ENCODE data around the gene SERPINE1. TPM values are rescaled to one million over a fixed set of nuclear protein-coding genes. Genes with fewer than 3 reads are reported as not detected.
A peak's percentile ranks its signal among the peaks of the same experiment; 100 is the strongest.

The SERPINE1 gene
- total and polyA plus RNA-seq, 4 donors = 12.4 to 436 (median 37.0) TPM

GRCh38 chr7:101162551-101163278 is 35.8 kb downstream of the SERPINE1 start:
- no peak overlapping the region for H3K9ac ChIP-seq (ENCODE audit: insufficient read depth in 1 of 2, low read length in 2 of 2)
- peaks cover 0 to 34% (median 19%) of the 10 kb centered on the region in 5 donors for H3K4me1 ChIP-seq (ENCODE audit: control insufficient read depth in 5 of 5, insufficient read depth in 5 of 5, low read length in 5 of 5)
- DNase-seq (peak; percentile 59 to 72 (median 70)), ATAC-seq (ENCODE audit: insufficient read depth, low FRiP score) (no peak)
- 2 to 3% methylated on average over 30 to 73 of the region's 74 CpGs for WGBS, 2 donors
- H3K36me3 ChIP-seq (ENCODE audit: control insufficient read depth in 4 of 4, insufficient read depth in 4 of 4, low read length in 4 of 4) = peaks cover 0 to 21% (median 7%) of the 10 kb centered on the region in 4 donors
- no peak overlapping the region for H3K27ac ChIP-seq (ENCODE audit: low read depth in 1 of 2, low read length in 1 of 2)
- H3K9me3 ChIP-seq (ENCODE audit: control insufficient read depth in 4 of 4, insufficient read depth in 3 of 4, low read length in 3 of 4) = peaks cover 0 to 7% (median 0%) of the 10 kb centered on the region in 4 donors
- TF ChIP-seq, protein P1, sequence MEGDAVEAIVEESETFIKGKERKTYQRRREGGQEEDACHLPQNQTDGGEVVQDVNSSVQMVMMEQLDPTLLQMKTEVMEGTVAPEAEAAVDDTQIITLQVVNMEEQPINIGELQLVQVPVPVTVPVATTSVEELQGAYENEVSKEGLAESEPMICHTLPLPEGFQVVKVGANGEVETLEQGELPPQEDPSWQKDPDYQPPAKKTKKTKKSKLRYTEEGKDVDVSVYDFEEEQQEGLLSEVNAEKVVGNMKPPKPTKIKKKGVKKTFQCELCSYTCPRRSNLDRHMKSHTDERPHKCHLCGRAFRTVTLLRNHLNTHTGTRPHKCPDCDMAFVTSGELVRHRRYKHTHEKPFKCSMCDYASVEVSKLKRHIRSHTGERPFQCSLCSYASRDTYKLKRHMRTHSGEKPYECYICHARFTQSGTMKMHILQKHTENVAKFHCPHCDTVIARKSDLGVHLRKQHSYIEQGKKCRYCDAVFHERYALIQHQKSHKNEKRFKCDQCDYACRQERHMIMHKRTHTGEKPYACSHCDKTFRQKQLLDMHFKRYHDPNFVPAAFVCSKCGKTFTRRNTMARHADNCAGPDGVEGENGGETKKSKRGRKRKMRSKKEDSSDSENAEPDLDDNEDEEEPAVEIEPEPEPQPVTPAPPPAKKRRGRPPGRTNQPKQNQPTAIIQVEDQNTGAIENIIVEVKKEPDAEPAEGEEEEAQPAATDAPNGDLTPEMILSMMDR (IDR thresholded peaks at IDR 0.05; ENCODE audit: control extremely low read depth, extremely low read depth) = no peak
- peaks cover 7 to 30% (median 28%) of the 10 kb centered on the region in 3 donors for H3K27me3 ChIP-seq (ENCODE audit: control insufficient read depth in 3 of 3, insufficient read depth in 3 of 3, low read length in 2 of 3)
- H3K4me3 ChIP-seq = no peak overlapping the region

DNA sequence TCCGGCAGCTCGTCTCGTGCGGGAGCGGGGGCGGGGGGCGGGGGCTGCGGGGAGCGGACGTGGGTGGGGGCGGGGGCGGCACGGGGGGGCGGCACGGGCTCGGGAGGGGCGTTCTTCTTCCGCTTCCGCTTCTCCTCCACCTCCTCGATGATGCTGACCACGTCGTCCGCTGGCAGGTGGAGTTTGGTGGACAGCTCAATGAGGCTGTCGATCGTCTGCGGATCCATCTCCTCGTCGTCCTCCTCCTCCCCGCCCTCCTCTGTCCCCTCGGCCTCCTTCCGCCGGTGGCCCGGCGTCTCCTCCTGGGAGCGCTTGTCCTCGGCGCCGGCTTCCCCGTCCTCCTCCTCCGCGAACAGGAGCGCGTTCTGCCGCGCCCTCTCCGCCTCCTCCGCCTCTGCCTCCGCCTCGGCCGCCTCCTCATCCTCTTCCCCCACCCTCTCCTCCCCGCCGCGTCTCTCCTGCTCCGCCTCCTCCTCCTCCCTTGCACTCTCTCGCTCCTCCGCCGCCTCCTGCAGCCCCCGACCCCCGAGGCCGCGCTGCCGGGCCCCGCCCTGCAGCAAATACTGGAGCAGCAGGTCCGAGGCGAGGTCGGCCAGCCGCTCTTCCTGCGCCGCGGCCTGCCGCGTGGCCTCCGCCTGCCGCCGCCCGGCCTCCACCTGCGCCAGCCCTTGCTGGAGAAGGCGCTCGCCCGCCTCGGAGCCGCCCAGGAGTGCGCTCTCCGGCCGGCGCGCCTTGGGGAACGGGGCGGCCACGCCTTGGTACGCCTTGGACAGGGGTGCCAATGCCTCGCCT is 36.6 kb downstream of the SERPINE1 start:
- no peak for ATAC-seq (ENCODE audit: insufficient read depth, low FRiP score)
- peaks cover 0 to 21% (median 2%) of the 10 kb centered on the region in 4 donors for H3K36me3 ChIP-seq (ENCODE audit: control insufficient read depth in 4 of 4, insufficient read depth in 4 of 4, low read length in 4 of 4)
- peak in 1 of 3 donors; percentile 43 for DNase-seq
- 1% methylated on average over 47 to 87 of the region's 92 CpGs for WGBS, 2 donors
- H3K4me1 ChIP-seq (ENCODE audit: control insufficient read depth in 5 of 5, insufficient read depth in 5 of 5, low read length in 5 of 5) = peaks cover 0 to 34% (median 19%) of the 10 kb centered on the region in 5 donors
- peaks cover 0 to 7% (median 0%) of the 10 kb centered on the region in 4 donors for H3K9me3 ChIP-seq (ENCODE audit: control insufficient read depth in 4 of 4, insufficient read depth in 3 of 4, low read length in 3 of 4)
- TF ChIP-seq, protein P1 (IDR thresholded peaks at IDR 0.05; ENCODE audit: control extremely low read depth, extremely low read depth) = no peak
- H3K27ac ChIP-seq (ENCODE audit: low read depth in 1 of 2, low read length in 1 of 2) = no peak overlapping the region
- no peak overlapping the region for H3K9ac ChIP-seq (ENCODE audit: insufficient read depth in 1 of 2, low read length in 2 of 2)
- H3K4me3 ChIP-seq = peak overlapping the region; percentile 27
- peaks cover 7 to 37% (median 35%) of the 10 kb centered on the region in 3 donors for H3K27me3 ChIP-seq (ENCODE audit: control insufficient read depth in 3 of 3, insufficient read depth in 3 of 3, low read length in 2 of 3)

- Histone ChIP-seq H3K27ac (ENCODE audit: low read depth in 1 of 2, low read length in 1 of 2) (no peak overlapping the region), H3K9ac (ENCODE audit: insufficient read depth in 1 of 2, low read length in 2 of 2) (no peak overlapping the region), H3K27me3 (ENCODE audit: control insufficient read depth in 3 of 3, insufficient read depth in 3 of 3, low read length in 2 of 3) (peaks cover 7 to 45% (median 41%) of the 10 kb centered on the region in 3 donors), H3K4me1 (ENCODE audit: control insufficient read depth in 5 of 5, insufficient read depth in 5 of 5, low read length in 5 of 5) (peaks cover 0 to 34% (median 19%) of the 10 kb centered on the region in 5 donors), H3K9me3 (ENCODE audit: control insufficient read depth in 4 of 4, insufficient read depth in 3 of 4, low read length in 3 of 4) (peaks cover 0 to 7% (median 0%) of the 10 kb centered on the region in 4 donors), H3K36me3 (ENCODE audit: control insufficient read depth in 4 of 4, insufficient read depth in 4 of 4, low read length in 4 of 4) (peaks cover 0 to 14% (median 1%) of the 10 kb centered on the region in 4 donors), H3K4me3 (no peak overlapping the region)
- DNase-seq = peak; percentile 50 to 67 (median 50)
- TF ChIP-seq, protein P1 (IDR thresholded peaks at IDR 0.05; ENCODE audit: control extremely low read depth, extremely low read depth) = no peak
- no peak for ATAC-seq (ENCODE audit: insufficient read depth, low FRiP score)
- WGBS, 2 donors = 3% methylated on average over 67 to 75 of the region's 75 CpGs
Measured at GRCh38 chr7:101164071-101164840, 37.4 kb downstream of the SERPINE1 start.

Measured in lung (tissue), 12 donors.